HG02981 (cell line): ENCODE data around the gene EMID1.

ENCODE experiments used
- ATAC-seq: cut with Tn5 transposase; IDR thresholded peaks from one replicate; pipeline ENCODE4 v1.9.1; 2021; ENCODE audit warnings: mild to moderate bottlenecking, moderate library complexity; ENCODE audit not compliant: unreplicated experiment

EMID1 gene

DNA sequence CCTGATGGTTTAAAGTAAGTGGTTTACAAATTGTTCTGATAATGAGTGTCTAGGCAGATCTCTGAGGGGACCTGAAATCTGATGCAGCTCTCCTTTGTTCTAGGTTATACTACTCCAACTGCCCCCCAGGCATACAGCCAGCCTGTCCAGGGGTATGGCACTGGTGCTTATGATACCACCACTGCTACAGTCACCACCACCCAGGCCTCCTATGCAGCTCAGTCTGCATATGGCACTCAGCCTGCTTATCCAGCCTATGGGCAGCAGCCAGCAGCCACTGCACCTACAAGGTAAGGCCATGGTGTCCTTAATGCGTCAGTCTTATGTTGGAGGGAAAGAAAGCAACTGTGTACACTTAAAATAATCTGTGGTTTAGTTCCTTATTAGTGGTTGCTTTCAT is 72.2 kb downstream of the EMID1 start:
- no peak for ATAC-seq

GRCh38 chr22:29284196-29284595 is 78.5 kb downstream of the EMID1 start:
- no peak for ATAC-seq

GRCh38 chr22:29288837-29289236 is 83.1 kb downstream of the EMID1 start:
- ATAC-seq, result no peak

GRCh38 chr22:29290061-29290460 is 84.4 kb downstream of the EMID1 start:
- ATAC-seq, result no peak

DNA sequence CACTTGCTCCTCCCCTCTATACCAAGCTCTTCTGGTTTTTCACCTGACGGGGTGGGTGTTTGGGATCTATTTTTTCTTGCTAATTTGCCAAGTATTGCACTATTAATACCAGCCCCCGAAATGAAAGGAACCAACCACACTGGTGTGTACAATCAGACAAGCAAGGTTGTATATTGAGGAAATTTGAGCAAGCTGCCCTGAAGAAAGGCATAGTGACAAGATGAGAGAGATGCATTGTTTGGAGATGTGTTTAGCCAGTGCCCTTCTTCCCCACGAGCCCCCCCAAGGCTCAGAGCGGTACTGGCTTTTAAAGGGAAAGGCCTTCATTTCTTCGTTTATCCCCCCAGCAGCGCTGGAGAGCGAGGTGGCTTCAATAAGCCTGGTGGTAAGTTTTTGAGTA is 85.5 kb downstream of the EMID1 start:
- no peak for ATAC-seq

DNA sequence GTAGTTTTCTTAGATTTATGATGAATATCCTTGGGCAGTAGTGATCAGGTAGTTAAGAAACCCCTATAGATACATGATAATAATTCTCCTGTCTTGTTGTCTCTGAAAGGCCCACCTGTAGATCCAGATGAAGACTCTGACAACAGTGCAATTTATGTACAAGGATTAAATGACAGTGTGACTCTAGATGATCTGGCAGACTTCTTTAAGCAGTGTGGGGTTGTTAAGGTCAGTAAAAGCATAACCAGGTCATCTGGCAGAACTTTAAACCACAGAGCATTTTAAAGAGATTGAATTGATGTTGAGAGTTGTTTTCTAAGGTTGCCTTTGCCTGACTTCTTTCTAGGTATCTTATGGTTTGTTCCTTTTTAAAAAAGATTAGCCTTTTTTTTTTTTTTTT is 86.7 kb downstream of the EMID1 start:
- ATAC-seq, result no peak

- no peak for ATAC-seq
Observed at GRCh38 chr22:29298641-29299040, 92.9 kb downstream of the EMID1 start.

DNA sequence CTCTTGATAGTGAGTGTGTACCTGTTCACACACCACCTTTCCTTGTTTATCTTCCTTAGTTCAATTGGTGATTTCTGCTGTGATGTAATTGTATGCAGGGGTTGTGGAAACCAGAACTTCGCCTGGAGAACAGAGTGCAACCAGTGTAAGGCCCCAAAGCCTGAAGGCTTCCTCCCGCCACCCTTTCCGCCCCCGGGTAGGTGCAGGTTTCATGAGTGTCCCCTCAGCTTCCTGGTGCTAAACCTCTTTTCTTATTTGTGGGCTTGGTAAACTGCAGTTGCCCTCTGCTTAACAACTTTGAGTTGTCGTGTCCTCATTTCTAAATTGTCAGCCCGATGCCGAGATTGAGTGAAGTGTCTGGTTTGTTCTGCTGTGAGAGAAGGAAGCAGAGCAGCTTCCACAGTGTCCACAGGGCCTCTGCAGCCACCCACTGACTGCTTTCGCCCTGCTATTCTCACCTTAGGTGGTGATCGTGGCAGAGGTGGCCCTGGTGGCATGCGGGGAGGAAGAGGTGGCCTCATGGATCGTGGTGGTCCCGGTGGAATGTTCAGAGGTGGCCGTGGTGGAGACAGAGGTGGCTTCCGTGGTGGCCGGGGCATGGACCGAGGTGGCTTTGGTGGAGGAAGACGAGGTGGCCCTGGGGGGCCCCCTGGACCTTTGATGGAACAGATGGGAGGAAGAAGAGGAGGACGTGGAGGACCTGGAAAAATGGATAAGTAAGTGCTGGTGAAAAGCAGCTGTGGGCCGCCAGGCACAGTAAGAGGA is 93.6 kb downstream of the EMID1 start:
- ATAC-seq, result no peak

GRCh38 chr22:29300467-29300806 is 94.7 kb downstream of the EMID1 start:
- ATAC-seq, result no peak

DNA sequence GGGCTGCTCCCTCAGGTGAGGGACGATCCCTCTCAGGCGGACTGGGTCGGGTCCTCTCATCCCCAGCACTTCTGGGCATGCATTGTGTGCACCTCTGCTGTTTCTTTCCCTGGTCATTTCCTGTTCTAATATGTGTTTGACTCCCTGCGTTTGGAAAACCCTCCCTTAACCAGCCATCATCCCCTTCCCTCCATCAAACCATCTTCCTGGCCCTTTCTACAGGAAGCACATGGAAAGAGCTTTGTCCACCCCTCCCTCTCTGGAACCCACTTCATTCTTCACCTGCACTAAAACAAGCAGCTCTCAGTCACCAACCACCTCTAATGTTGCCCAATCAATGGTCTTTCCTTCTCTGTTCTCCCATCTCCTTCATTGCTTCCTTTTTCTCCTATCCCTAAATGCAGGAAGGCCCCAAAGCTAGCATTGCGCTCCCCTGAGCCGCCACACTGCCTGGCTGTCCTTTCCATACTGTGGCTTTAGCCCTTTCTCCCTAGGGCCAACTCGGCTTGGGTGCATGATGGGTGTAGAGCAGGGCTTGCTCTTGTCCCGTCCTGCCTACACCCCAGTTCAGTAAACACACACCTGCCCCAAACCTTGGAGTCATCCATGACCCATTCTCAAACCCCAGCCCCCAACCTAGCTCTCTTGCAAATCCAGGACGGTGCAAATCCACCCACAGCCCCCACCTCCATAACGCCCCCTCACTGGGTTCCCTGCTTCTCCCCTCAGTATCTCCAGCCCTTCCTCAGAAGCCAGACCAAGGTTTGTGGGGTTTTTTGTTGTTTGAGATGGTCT is 95.3 kb downstream of the EMID1 start:
- no peak for ATAC-seq

- no peak for ATAC-seq
Observed at GRCh38 chr22:29301716-29302401, 96.2 kb downstream of the EMID1 start.

DNA sequence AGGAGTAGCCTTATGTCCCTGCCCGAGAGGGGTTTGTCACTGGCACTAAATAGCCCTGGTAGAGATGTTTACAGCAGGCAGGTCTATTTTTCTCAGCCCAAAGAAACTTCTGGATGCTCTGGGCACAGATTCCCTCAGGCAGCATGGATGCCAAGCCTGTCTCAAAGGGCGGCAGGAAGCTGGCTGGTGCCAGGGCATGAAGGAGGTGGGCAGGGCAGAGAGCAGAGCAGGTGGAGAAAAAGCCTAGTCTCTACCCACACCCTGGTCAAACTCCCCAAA is 96.6 kb downstream of the EMID1 start:
- ATAC-seq, result no peak

GRCh38 chr22:29302681-29303465 is 97.2 kb downstream of the EMID1 start:
- no peak for ATAC-seq

DNA sequence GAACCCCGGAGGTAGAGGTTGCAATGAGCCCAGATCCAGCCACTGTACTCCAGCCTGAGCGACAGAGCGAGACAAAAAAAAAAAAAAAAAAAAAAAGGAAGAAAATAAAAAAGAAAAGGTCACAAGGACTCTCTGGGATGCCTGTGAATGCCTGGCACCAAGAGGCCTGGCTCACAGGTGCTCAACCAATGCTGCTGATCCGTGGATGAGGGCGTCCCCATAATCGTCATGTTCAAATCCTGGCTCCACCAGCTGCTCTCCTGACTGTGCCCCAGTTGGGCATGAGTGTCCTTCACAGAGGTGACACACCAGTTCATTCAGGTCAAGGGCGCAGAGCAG is 100.1 kb downstream of the EMID1 start:
- ATAC-seq, result no peak

- no peak for ATAC-seq
Observed at GRCh38 chr22:29306175-29306834, 100.6 kb downstream of the EMID1 start, which contains the start of gene GAS2L1. GAS2L1 (plus strand) TSS chr22:29306650; CDS start chr22:29308106, 1,456 bp downstream.

GRCh38 chr22:29306835-29307595 is 101.3 kb downstream of the EMID1 start:
- ATAC-seq, result no peak

DNA sequence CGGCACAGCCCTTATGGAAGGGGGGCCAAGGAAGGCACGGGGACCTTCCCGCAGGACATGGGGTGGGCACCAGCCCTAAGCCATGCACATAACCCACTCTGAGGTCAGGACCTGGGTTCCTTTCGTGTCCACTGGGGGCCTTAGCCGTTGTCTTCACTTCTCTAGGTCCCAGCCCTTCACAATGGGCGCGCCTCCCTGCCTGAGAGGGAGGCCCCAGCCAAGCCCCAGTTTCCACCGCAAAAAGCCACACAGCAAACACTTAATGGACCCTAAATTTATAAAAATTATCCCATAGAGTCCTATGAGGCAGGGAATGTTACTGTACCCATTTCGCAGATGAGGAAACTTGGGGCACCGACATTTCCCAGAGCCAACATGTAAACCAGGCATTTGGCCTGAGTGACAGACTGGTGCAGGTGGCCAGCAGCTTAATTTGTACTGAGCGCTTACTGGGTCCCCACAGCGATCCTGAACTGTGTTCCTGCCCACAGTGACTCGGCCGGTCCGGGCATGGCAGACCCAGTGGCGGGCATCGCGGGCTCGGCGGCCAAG is 102.0 kb downstream of the EMID1 start:
- ATAC-seq, result no peak

DNA sequence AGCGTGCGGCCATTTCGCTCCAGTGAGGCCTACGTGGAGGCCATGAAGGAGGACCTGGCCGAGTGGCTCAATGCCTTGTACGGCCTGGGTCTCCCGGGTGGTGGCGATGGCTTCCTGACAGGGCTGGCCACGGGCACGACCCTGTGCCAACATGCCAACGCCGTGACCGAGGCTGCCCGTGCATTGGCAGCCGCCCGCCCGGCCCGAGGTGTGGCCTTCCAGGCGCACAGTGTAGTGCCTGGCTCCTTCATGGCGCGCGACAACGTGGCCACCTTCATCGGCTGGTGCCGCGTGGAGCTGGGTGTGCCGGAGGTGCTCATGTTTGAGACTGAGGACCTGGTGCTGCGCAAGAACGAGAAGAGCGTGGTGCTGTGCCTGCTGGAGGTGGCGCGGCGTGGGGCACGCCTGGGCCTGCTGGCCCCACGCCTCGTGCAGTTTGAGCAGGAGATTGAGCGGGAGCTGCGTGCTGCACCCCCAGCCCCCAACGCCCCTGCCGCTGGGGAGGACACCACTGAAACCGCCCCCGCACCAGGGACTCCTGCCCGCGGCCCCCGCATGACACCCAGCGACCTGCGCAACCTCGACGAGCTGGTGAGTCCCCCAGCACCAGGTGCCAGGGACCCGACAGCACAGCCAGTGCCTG is 102.6 kb downstream of the EMID1 start:
- no peak for ATAC-seq

GRCh38 chr22:29308791-29309262 is 103.1 kb downstream of the EMID1 start:
- ATAC-seq, result no peak
